GM18873 (cell line): ENCODE measurements around the gene SBSN.
A peak's percentile ranks its signal among the peaks of the same experiment; 100 is the strongest.

Source experiments
- ATAC-seq: cut with Tn5 transposase; IDR thresholded peaks from one replicate; pipeline ENCODE4 v1.9.1; 2021; ENCODE audit warnings: mild to moderate bottlenecking, moderate library complexity, moderate number of reproducible peaks; ENCODE audit not compliant: unreplicated experiment, low FRiP score

Gene SBSN

DNA sequence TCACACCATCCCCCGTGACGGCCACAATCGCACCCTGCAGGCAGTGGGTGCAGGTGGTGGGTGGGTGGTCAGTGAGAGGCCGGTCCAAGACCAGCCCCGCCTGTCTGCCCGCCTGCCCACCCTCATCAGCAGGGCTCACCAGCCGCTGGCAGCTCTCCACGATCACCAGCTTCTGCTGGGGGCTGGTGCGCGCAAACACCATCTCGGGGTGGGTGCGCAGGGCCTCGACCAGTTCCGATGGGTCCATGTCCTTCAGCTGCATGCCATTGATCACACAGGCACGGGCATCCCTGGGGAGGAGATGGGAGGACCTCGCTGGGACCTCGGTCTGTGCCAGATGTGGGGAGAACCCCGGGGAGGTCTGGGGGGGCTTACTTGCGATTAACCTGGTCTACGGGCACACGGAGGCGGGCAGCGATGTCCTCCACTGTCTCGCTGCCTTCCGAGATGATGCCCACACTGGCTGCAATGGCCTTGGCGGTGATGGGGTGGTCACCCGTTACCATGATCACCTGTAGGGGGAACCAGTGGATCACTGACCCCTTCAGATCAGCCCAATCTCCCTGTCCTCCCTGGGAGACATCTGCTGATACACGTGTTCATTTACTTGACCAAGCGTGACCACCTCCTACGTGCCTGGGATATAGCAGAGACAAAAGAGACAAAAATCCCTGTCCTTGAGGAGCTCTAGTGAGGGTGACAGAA lies 27.3 kb upstream of the SBSN start:
- ATAC-seq: no peak

DNA sequence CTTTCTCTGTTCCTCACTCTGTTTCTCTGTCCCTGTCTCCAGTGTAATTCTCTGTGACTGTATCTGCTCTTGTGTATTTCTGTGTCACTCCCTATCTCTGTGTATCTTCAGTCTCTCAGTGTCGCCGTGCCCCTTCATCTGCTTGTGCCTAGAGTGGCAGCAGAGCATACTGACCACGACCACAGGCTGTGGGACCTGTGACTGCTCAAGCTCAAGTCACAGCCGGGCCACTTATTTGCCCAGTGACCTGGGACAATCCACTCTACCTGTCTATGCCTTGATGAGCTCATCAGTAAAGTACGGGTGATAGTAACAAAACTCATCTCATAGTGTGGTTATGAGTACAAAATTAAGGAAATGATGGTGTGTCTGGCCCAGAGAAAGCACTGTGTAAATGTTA lies 26.0 kb upstream of the SBSN start:
- no peak for ATAC-seq

DNA sequence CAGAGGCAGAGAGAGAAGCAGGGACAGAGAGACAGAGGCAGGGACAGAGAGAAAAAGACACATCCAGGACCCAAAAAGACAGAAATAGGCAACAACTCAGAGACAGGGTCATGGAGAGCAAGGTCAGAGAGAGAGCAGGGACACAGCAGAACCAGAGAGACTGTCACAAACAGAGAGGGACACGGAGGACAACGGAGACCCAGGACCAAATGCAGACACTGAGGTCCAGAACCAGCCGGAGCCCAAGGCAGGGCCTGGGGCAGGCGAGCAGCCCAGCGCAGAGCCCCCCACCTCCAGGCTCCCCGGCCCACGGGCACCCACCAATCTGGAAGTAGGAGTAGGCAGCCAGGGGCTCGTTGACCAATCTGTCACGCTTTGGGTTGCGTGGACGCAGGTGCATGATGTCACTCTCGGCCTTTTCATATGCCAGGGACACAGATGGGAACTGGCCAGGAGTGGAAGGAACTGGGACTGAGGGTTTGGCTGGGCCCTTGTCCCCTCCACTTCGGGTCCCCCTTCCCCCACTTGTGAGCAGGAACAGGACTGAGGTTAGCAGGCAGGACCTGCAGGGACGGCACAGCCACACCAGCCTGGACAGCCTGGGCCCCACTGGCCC lies 25.4 kb upstream of the SBSN start:
- no peak for ATAC-seq

DNA sequence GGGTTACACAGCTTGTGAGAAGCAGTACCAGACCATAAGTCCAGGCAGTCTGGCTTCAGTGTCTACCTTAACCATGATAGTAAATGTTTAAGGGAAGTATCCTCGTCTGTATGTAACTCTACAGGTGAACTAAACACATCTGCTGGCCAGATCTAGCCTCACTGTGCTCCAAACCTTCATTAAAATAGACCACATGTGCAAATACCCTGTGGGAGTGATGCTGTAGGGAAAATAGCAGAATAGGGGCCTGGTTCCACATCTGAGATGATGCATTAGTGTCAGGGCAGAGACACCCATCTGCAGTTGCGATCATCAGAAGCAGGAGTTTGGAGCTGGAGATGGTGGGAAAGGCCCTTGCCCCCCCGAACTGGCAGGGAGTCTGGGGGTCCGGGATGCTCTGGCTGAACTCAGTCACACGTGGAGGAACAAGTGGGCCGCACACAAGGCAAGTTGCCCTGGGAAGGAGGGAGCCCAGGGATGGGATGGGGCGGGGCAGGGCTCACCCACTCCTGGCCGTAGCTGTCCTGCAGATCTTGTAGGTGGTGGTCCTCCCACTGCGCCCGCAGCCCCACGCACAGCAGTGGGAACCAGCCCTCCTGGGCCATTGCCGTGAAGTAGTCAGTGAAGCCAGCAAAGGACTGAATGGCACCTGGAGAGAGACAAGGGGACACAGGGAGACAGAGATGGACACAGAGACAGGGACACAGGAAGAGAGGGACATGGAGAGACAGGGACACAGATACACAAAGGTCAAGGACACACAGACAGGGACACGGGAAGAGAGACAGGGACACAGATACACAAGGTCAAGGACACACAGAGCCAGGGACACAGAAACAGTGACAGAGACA lies 24.6 kb upstream of the SBSN start:
- ATAC-seq: no peak

DNA sequence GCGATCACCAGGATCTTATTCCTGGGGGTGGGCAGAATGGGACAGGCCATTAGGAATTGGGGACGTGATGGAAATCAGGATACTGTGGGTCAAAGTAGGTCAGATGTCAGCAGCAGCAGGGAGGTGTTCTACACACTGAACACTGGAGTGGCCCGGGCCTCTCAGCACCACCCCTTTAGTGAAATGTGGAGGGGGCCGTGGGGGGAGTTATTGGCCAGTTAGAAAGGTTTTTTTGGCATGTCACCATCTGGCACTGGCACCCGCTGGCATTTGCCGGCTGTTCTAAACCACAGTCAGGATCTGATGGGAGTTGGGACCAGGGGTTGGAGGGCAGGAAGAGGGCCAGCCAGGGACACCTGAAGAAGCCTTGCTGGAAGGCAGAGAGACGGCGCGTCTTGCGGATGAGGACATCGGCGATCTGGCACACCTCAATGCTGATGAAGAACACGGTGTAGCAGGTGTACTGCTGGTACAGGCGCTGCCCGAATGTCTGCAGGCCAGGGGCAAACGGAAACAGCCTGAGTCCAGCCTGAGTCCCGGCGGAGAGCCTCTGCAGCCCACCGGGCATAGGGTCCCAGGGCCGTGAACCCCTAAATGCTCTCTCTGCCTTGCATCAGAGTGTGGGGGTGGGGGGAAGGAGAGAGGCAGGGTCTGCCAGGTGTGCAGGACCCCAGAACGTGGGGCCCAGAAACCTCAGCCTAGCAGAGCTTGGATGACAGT lies 23.1 kb upstream of the SBSN start:
- ATAC-seq: no peak

DNA sequence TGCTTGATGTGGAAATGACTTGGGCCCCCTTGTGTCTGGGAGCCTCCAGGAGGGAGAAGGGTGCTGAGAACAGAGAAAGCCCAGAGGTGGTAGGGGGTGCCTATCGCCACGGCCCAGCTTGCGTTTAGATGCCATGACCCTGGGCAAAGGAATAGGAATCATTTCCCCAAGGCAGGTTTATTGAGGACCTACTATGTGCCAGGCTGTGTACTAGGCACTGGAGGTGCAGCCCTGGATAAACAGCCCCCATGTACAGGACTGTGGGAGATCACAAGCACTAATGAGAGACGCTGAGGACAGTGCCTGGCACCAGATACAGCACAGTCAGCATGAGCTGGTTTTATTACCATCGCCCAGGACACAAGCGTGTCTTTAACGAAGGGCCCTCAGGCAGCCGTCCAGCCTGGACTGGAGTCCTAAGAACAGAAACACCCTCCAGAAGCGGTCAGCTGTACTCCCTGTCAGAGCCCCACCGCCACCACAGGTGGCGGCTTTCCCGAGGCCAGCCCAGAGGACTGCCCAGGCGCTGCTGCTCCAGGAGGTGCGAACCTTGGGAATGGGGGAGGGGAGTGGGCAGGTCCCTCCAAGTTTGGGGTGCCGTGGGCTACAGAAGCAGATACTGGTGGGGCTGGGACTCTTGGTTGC lies 21.9 kb upstream of the SBSN start:
- ATAC-seq: no peak

DNA sequence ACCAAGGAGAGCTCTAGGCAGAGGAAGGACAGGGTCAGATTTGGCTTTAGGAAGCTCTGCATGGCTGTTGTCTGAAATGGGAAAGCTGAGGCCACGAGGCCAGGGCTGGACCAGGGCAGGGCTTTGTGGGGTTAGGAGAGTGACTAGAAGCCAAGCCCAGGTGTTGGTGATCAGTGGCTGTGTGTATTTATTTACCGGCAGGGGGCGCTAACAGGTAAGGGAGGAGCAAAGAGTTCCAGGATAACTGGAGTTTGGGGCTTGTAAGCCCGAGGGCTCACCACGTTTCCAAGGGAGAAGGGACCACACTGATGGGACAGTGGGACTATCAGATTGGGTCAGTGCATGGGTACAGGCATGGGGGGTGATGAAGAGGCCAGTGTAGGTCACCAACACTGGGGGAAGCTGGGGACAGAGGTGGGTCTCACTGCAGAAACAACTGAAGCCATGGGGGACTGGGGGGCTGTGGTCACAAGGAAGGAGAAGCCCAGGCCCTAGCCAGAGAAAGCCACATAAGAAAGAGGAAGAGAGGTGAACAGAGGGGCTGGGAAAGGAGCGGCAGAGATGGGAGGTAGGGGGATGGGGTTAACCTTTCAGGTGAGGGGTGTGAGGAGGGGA lies 21.2 kb upstream of the SBSN start:
- no peak for ATAC-seq

DNA sequence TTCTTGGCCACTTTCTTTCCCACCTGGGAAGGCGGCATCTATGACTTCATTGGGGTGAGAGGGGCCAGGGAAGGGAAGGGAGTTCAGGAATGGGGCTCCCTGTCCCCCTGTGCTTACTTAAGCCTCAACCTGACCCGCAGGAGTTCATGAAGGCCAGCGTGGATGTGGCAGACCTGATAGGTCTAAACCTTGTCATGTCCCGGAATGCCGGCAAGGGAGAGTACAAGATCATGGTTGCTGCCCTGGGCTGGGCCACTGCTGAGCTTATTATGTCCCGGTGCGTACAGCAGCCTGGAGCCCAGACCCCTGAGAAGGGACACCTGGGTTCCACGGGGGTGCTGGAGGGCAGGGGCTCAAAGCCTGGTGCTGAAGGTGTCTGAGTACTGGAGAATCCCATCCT lies 18.4 kb upstream of the SBSN start:
- ATAC-seq: no peak

DNA sequence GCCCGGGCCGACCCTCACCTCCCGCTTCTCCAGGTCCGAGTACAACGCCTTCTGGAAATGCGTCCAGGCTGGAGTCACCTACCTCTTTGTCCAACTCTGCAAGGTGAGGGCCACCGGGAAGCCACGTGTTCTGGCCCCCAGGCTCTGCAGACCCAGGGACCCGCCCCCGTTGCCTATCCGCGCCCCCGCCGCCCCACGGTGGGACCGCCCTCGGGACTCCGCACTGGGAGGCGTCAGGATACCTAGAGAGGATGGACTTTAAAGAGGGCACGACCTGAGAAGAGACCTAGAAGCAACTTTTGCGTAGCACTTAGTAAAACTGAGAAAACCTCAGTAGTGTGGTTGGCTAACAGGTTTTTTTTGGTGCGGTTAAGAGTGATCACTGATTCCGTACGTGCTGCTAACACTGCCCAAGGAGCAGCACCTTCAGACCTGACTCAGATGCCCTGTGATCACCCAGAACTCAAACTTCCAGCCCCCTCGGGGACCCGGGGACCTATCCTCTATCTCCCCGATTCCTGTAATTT lies 17.8 kb upstream of the SBSN start:
- peak; percentile 31 for ATAC-seq

DNA sequence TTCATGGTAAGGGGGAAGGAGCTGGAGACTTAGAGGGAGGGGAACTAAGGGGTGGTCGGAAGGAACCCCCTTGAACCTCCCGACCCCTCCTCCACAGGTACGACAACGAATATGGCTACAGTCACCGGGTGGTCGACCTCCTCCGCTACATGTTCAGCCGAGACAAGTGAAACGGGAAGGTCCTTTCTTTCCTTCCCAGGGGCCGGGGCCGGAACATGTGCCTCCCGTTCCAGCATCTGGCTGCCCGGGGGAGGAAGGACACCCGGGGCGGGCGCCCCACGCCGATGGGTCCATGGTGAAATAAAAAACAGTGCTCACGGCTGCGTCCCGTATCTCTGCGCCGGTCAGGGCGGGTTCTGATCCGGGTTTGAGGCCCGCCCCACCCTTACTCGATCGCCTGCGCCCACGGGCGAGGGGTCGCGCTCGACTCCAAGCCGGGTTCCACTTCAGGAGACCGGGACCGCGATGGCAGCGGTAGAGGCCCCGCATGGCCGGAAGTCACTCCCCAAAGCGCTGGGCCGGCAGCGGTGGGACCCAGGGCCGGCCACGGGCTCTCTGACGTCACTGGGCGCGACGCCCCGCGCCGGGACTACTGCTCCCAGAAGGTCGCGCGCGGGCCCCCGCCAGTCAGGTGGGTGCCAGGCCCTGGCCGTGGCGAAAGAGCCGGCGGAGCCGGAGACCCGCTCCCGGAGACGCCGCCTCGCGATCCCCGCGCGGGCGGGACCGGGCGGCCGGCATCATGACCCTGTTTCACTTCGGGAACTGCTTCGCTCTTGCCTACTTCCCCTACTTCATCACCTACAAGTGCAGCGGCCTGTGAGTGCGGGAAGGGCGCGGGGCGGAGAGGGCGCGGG lies 17.1 kb upstream of the SBSN start, which contains the start of gene TMEM147:
Gene TMEM147 (plus strand): TSS at position 626 of the 854 bp plus-strand sequence. CDS start 114 bp downstream, at position 740.
- ATAC-seq: peak; percentile 44

DNA sequence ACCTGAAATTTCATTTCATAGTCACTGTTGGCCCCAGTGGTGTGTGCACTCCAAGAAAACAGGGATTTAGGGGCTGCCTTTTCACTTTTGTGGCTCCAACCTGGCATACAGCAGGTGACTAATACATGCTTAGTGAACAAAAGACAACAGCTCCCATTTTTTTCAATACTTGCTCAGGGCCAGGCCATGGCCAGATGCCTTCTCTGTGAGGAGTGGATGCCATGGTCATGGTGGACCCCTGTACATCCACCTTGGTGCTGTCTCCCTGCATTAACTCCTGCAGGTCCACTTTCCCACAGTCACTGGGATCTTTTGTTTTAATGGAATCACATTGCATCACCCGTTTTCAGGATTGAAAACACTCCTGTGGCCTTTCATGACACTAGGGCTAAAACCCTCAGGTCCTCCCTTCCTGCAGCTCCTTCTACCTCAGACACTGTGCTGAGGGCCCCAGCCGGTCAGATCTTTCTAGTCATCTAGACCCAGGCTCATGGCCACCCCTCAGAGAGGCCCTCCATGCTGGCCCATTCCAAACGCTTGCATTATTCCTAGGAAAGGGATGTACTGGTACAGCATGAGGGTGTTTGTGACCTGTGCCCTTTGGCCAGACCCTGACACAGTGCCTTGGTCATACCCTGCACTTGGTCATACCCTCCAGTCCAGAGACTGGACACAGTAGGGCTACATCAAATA lies 16.1 kb upstream of the SBSN start:
- no peak for ATAC-seq

DNA sequence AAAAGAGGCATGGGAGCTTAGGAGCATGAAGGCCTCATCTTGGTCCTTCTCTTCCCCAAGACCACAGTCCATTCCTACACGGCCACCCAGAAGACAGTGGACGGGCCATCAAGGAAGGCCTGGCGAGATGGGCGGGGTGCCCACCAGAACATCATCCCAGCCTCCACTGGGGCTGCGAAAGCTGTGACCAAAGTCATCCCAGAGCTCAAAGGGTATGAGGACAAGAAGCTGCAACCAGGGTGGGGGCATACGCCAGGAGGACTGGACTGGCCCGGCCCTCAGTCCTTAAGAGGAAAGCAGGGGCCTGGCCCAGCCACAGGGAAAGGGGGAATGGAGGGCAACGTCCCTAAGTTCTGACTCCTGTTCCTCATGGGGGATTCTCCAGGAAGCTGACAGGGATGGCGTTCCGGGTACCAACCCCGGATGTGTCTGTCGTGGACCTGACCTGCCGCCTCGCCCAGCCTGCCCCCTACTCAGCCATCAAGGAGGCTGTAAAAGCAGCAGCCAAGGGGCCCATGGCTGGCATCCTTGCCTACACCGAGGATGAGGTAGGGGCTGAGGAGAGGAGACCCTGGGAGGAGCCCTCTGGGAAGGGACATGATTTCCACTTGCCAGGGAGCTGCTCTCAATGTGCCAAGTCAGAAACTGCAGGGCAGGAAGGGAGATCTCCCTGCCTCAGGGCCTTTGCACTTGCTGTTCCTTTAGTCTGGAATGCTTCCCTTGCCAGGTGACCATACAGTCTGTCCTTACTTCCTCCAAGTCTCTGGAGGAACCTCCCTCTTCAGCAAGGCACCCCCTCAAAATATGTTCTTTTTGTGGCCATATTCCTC lies 15.4 kb upstream of the SBSN start:
- ATAC-seq: no peak

DNA sequence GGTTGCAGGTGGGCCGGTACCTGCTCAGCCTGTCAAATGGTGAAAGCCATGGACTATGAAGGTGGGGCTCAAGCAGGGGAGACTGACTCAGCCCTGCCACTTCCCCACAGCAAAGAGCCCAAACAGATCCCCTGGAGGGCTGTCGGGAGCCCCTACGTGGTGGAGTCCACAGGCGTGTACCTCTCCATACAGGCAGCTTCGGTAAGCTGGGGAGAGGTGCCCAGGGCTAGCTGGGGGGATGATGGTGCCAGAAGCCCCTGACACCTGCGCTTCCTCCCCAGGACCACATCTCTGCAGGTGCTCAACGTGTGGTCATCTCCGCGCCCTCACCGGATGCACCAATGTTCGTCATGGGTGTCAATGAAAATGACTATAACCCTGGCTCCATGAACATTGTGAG lies 14.1 kb upstream of the SBSN start:
- no peak for ATAC-seq

DNA sequence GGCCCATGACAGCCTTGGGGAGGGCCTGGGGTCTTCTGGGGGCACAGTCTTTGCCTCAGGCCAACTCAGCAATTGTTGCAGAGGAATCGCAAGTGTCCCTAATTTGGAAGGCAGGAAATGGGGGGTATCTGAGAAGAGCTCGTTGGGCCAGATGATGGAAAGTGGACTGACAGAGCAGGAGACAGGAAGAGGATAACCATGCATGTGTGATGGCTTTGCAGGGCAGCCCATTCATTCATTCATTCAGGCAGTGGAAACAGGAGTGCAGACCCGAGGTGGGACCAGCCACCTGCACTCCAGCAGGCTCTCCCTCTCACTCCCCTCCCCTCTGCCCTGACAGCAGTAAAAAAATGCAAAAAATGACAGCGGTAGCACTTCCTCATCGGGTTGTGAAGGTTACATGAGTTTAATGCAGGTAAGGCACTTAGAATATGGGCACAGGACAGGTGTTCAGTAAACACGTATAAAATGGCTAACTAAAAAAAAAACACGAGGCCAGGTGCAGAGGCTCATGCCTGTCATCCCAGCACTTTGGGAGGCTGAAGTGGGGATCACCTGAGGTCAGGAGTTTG lies 12.3 kb upstream of the SBSN start:
- no peak for ATAC-seq

DNA sequence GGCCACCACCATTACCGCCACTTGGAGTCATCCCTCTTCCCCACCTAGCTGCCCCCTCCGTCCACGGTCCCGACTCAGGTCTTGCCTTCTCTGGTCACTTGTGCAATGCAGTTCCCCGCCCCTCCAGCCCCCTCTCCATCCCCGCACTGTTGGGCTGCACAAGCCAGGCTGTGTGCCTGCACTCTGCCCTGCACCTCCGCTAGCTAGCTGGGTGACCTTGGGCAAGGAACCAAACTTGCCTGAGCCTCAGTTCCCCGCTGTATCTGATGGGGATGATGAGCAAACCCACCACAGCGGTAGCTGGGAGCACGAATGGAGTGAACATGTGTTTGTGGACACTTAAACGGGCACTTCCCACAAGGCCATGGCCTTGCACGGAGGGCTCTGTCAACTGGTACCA lies 11.7 kb upstream of the SBSN start:
- ATAC-seq: no peak

DNA sequence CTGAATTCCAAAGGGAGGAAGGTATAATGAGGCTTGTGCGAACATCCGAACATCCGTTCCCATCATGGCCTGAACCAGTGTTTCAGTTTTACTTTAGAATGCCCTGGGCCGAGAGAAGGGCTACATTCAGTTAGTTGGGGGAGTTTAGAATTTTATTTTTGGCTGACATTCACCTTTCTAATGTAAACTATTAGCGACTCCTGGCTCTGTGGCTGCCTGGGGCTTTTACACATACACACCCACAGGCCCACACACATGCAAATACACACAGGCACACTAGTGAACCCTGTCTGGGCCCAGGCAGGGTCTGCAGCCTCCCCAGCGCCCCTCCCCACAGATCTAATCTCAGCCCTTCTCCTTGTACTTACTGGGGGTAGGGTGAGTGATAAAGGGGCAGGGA lies 11.2 kb upstream of the SBSN start:
- ATAC-seq: no peak
